ENCODE data around the gene ZBTB21.

ZBTB21 gene

DNA sequence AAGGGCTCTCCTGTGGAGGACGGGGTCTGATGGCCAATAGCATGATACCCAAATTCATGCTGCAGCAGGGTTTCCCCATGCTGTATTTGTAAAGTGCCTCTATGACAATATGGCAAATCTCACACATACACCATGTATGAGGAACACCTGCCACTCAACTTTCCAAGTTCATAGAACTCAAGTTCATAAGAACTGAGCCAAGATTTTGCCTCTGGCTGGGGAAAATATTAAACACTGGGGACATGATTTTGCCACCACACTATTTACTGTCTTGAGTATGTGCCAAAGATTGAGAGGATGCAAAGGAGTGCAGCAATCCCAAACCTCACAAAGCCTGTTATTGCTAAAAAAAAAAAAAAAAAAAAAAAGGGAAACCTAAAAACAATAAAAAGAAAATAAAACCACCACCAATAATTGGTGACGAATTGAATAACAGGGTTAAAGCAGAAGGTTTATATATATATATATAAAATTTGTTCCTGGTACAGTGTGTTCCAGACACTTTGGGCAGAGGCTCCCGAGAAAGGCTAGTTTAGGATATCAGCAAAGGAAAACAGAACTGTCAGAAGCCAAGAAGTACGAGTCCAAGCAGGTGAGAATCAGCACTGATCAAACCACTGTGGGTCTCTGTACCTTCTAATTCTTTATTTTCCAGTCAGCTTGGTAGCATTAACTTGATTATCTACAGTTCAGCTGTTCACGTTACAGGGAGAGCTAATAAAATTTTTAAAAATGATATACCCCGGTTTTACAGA lies 24.3 kb downstream of the ZBTB21 start:
- no peak for DNase-seq

DNA sequence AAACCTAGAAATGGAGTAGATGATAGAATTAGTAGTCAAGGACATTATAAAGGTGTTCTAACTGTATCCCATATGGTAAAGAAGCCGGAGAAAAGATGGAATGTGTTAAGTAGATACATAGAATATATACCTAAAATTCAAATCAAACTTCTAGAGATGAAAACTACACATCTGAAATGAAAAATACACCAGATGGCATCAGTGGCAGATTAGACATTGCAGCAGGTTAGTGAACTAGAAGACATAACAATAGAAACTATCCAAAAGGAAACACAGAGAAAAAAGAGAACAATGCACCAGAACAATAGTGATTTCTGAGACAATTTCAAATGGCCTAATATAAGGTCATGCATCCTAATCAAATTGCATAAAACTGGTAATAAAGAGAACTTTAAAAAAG lies 26.9 kb downstream of the ZBTB21 start:
- no peak for DNase-seq

DNA sequence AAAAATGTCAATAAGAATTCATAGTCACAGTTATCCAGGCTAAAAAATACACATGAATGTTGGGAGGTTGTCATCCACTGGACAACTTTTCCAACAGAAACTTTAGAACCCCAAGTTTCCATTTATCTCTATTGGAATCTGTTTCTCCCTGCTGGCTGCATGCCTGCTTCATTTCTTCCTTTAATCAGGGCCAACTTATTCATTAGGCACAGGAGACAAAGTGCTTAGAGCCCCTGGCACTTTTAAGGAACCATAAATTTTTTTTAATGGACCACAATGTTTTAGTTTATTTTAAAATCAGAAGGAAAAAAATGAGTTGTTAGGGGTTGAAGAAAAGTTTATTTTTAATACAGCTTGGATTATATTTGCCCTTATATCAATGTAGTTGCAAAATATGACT lies 29.6 kb downstream of the ZBTB21 start:
- no peak for DNase-seq

DNA sequence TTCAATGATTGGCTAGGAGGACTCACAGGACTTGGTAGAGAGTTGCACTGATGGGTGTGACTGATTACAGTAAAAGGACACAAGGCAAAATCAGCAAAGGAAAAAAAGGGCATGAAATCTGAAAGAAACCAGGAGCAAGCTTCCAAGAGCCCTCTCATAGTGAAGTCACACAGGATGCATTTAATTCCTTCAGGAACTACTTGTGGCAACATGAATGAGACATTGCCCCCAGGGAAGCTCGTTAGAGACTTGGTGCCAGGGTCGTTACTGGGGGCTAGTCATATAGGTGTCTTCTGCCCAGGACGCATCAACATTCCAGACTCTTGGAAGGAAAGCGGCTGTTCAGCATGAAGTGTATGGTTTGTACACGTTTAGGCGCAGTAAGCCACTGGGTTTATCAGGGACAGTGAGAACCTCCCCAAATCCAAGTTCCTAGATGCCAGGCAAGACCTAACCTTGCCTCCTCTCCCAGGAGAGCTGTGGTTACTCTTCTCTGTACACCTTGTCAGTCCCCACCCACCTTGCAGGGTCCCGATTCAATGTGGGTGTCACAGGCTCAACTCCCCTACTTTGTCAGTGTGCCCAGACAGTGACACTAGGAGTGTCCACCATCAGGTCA lies 30.3 kb downstream of the ZBTB21 start:
- no peak for DNase-seq

DNA sequence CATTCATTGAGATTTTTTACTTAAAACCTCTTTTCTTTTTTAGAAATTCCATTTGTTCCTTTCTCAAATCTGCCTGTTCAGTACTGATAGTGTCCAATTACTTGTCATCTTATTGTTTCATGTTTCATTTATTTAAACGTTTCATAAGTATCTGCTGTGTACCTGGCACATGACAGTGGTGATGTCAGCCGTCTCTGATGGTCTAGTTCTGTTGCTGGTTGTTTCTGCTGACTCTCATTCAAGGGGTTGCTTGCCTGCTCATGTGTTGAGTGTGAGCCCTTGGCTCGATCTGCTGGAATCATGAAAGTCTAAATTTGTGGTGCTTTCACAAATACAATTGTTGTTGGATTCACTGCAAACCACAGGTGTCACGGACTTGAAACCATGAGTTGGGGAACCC lies 30.8 kb downstream of the ZBTB21 start:
- no peak for DNase-seq

DNA sequence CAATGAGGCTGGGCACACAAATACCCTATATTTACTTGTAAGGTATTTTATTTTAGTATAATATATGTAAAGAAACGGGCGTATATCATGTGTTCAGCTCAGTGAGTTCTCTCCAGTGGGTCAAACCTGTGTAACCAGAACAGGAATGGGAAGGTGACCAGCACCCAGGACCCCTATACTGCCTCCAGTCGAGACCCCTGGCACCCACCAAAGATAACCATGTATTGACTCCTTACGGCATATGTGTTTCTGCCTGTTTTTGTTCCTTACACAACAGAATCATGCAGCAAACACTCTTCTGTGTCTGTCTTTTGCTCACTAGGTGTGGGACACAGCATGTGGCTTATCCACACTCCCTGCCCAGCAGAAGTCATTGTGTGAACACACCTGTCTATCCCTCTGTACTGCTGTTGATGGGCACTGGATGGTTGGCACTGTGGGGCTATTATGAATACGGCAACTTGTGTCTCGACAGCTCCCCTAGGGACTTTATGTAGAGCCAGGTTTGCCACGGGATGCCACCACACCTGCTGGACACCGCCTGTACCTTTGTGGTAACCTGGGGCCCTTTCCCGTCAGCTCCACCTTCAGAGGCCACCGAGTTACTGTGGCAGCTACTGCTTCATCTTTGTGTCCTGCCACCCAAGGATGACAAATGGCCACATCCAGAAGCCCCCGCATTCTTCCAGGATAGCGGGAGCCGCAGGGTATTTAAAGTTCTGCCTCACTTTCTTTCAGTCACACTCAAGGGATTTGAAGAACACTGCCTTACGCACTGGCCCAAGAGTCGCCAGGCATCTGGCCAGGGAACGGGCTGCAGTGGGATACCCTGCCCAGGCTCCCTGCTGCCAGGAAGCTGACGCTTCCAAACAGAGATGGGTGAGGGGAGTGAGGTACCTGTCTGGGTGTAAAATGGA lies 32.9 kb downstream of the ZBTB21 start:
- no peak for DNase-seq

DNA sequence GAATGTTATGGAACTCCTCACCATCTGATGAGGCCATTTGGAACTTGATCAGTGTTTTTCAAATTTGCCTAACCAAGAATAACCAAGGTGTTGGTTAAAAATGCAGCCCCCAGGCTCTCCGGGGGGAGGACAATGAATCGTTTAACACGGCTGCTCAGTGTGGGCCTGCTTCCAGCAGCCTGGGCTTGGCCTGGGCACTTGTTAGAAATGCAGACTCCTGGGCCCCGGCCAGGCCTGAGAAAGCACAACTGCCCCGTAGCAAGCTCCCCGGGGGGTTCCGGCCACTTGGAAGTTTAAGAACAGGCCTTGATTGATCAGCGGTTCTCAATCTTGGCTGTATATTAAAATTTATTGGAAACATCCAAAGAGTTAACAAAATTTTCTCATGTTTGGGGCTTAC lies 33.5 kb downstream of the ZBTB21 start:
- no peak for DNase-seq

DNA sequence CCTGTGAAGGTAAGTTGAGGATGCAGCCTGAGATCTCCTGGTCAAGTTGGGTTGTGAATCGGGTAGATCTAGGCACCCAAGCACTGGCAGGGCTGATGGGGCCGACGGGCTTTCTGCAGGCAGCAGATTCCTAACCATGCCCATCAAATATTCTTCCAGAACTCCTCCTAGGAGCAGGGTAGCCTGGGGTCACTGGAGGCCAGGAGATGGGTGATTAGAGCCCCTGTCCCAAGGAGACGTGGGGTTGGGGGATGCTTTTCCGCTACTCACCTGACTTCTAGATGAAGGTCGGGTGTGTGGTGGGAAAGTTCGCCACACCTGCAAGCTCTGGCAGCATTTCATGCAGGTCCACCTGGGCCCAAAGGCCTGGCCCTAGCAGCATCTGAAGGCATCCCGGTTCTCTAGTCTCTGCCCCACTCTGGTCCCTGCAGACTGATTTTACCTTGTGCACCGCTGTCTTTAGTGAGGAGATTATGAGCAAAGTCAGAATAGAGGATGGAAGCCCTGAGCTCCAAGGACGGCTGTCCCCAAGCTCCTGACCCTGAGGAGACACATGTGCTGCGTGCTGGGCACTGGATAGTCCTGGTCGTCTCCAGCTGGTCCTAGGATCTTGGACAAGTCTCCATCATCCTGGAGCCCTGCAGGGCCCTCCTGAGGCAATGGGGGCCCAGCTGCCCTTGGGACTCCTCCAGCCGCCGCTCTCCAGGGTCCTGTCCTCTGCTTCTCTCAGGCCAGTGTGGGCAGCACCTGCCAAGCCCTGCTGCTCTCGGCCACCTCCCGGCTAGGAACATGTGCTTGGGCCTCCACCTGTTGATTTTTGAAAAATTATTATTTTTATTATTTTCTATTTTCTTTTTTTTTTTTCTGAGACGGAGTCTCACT lies 34.5 kb downstream of the ZBTB21 start:
- no peak for DNase-seq

DNA sequence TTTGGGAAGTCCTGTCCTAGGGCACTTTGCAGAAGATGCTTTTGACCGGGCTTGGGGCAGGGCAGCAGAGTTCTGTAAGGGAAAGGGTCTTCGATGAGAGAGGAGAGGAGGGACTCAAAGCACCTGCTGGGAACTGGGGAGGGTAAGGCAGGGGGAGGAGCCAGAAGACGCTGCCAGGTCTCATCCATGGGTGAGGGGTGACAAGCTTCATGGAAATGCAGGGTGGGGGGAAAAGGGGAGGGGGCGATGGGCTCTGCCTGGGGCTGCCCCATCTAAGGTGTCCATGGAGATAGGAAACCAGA lies 35.5 kb downstream of the ZBTB21 start:
- DNase-seq = no peak

DNA sequence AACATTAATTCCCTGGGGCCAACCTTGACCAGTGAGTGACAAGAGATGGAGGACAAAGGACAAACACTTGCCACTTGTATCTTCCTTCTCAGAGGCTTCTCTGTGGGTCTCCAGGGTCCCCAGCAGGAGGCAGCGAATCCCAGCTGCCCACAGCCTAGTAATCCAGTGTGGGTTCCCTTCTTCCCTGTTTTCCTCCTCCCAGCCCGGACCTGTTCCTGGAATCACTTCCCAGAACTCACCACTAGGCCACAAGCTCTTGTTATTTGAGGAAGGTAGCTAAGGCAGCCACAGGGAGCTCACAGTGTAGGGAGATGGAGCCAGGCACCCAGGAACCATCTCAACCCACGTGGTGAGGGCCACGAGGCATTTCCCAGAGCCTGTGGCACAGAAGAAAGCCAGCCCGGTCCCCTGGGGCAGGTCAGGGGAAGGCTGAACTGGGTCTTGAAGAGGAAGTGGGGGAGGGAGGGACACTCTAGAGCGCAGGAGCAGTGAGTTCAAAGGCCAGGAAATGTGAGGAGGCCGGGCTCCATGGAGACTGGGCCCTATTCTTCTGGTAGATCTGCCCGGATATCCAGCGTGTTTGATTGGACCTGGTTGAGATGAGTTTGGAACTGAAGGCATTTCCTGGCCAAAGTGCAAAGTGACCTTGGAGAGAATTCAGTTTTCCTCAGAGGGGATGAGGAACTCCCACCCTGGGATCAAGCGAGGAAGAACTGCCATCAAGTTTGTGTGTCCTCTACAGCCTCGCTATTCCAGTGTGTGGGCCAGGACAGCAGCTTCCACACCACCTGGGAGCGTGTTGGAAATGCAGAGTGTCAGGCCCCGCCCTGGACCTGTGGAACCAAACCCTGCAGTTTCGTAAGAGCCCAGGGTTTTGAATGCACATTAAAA lies 36.1 kb downstream of the ZBTB21 start:
- no peak for DNase-seq

DNA sequence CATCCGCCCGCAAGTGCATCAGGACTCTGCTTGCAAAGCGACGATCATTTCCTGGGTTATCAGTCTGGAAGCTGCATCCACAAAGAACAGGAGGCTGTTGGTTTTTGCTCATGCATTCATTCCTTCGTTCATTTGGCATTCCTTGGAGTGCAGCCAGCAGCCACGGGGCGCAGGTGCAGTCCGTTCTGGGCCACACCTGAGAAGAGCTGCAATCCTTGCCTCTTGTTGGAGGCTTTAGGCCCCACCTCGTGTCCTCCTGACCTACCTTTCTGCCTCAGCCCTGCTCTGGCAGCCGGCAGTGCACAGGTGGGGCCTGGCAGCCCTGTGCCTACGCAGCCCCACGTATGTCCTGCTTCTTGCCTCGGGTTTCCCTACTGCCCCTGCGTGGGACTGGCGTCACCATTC lies 36.7 kb downstream of the ZBTB21 start:
- no peak for DNase-seq

DNA sequence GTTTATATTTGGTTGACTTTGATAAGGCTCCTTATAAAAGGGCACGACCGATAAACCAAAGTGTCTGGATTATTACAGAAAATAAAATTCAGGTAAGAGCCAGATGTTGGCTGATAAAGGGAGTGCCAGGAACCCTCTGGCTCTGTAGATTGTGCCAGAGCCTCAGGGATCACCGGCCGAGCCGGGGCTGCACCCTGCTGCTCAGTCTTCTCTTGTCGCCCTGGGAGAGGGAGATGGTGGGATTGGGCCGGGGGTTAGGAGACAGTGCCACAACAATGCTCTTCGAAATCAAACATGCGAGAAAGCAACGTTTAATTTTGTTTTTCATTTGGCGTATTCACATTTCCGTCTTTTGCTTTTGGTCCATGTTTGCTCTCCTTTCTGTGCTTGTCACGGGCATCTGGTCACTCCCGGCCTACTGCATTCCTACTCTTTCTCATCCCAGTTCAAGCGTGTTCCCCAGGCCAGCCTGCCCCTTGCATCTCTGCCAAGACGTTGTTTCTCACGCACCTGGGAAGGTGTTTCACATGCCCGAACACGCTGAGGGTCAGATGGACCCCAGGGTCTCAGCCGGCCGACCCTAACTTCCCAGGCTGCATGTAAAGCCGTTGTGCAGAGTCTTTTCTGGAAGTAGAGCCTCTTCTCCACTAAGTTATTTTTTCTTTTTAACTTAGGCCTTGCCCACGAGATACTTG lies 37.5 kb downstream of the ZBTB21 start:
- DNase-seq = no peak

DNA sequence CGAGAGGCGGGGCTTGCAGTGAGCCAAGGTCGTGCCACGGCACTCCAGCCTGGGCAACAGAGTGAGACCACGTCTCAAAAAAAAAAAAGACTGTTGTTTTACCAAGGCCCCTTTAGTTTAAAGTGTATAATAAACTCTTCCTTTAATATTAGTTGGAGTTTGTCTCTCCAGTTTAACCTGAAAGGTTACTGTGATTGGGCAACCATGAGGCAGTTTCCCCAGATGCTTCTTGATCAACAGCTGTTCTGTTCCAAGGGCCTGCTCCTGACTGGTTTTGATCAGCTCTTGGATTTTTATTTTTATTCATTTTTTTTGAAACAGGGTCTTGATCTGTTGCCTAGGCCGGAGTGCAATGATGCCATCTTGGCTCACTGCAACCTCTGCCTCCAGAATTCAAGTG lies 38.3 kb downstream of the ZBTB21 start:
- DNase-seq = no peak

DNA sequence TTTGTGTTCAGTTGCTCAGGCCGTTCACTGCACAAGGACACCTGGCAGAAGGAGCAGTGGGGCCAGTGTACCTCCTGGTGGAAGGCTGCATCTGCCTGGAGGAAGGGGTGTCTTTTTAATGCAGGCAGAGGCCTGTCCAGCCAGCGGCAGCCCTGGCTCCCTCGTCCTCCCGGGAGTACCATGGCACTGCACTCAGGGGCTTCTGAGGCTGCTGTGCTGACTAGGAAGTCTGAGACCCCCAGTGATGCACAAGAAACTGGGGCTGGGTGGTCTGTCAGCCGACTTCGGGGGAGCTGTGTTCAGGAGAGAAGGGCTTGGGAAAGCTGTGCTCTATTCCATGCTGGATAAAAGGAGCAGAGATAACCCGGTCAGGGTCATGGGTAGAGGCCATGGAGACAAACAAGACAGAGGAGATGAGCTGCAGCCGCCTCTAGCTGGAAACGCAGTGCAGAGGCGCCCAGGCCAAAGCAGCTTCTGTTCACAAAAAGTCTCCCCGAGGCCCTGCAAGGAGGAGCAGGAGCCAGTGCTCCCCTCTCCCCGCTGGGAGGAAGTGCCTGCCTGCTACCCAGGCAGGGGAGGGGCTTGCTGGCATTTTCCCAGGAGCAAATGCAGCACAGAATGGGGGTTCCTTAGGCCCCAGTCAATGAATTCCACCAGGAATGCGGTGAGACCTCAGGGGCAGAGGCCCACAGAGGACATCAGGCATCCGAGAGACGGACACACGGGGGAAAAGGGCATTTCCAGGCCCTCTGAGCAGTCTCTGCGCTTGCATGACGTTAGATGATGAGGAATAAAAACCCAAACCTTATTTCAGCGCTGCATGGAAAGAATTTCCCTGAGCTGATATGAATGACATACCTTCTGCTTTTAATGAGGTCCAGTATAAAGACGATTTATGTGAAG lies 39.2 kb downstream of the ZBTB21 start:
- no peak for DNase-seq

DNA sequence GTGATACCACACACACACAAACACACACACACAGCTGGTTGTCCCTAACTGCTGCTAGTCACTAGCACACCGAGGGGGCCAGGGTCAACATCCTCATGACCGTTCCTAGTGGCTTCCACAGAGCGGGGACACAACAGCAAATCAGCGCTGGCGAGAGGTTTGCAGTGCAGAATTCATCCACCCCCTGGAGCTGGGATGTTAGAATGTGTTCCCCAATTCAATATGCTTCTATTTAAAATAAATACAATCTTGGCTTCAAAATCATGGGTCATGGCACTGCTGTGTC lies 40.1 kb downstream of the ZBTB21 start:
- DNase-seq = no peak

DNA sequence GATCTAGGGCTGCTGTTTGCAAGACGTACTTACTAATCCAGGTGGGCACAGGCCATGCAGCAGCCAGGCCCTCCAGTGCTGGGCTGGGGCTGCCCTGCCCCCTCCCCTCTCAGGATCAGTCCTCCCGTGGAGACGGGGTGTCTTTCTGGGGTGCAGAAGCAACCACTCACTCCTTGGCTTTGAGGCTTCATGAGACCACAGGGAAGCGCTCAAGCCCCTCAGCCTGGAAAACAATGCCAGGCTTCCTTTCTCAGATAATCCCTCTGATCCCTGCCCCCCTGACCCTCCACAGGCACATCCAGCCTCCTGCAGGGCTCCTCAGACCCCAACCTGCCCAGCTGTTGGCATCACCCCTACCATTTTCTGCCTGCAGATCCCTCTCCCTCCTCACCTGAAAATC lies 42.5 kb downstream of the ZBTB21 start:
- no peak for DNase-seq

DNA sequence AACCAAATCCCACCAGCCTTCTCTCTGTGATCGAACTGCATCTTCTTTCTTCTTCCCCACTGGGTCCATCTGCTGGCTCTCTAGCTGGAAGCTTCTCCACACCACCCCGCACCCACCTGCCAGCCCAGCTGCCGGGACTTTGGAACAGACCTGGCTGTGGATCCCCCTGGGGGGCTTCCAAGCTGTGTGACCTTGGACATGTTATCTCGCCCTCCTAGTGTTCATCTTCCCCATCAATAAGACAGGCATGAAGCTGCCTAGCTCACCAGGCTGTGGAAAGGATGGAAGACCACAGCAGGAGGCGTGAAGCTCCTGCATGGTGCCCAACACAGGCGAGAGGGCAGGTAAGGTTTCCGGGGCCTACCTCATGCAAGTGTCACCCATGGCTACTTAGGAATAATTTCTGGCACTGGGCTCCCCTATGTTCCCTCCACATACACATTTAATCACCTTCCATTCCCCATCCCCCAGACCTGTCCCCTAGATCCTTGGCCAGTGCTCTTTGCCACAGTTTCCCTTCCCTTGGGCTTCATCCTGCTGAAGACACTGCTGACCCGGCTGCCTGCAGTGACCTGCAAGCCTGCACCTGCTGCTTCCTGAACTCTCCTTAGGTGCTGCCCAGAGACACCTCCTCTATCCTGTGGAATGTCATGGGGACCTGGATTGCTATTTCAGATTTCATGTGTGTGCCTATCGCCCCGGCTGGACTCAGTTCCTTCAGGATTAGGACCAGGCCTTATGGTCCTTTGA lies 43.1 kb downstream of the ZBTB21 start:
- DNase-seq = no peak

DNA sequence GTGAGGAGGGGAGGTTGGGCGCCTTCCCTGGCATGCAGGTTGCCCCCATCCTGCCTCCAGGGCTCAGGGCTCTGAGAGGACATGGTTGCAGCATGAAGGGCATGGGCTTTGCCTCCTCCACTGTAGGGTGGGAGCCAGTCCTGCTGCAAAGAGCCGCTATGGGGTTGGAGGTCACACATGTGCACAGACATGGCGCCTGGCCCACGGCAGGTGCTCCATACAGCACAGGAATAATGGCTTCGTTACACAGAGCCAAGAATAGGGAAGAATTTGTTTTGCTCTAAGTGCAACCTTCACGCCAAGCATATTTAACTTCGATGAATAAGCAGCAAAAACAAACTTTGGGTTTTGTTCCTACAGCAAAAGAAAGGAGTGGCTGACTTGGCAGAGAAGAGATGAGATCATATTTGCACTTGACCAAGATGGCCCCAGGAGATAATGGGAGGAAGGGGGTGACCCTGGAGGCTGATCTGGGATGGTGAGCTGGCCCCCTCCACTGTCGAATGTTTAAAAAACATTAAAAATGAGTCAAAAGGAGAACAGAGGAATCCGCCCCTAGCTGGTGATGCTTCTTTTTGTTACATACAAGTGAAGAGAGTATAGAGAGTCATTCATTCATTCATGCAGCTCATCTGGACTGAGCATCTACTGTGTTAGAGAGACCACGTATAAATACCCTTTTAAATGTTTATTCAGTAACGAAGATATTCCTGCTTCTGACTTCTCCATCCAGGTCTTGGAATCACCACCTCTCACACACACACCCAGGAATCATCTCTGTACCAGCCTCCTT lies 43.9 kb downstream of the ZBTB21 start:
- no peak for DNase-seq

DNA sequence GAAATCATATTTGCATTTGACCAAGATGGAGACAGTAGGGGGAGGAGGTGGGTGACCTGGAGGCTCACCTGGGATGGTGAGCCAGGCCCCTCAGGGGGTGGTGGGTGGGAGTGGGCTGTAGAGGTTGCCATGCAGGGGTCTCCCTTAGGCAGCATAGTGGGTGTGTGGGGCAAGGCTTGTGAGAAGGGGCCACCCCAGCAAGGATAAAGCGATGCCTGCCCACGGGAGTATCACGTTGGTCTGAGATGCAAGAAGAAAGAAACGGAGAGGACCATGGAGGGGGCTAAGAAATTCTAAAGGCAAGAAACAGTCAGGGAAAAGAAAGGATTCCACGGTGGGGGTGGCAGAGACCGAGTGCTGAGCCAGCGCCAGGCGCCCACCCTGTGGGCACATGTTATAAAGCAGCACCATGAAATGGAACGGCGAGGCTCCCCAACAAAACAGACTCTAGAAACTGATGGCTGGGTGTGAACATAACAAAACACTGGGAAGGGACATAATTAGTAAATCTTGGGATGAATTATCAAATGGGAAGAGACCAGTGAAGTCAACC lies 44.6 kb downstream of the ZBTB21 start:
- DNase-seq = no peak
